HG03135 (cell line): ENCODE measurements around the gene MOXD1.

Experiments used
- ATAC-seq: cut with Tn5 transposase; IDR thresholded peaks from one replicate; pipeline ENCODE4 v1.9.1; 2021; ENCODE audit warnings: mild to moderate bottlenecking, moderate library complexity; ENCODE audit not compliant: unreplicated experiment

The MOXD1 gene

GRCh38 chr6:132400883-132401617 lies at the start of gene MOXD1:
Gene MOXD1, minus strand, starts transcription at chr6:132401475. Its CDS starts 49 bp downstream, at chr6:132401426.
- peak; percentile 50 for ATAC-seq

GRCh38 chr6:132446855-132447241 lies 45.6 kb upstream of the MOXD1 start:
- no peak for ATAC-seq

DNA sequence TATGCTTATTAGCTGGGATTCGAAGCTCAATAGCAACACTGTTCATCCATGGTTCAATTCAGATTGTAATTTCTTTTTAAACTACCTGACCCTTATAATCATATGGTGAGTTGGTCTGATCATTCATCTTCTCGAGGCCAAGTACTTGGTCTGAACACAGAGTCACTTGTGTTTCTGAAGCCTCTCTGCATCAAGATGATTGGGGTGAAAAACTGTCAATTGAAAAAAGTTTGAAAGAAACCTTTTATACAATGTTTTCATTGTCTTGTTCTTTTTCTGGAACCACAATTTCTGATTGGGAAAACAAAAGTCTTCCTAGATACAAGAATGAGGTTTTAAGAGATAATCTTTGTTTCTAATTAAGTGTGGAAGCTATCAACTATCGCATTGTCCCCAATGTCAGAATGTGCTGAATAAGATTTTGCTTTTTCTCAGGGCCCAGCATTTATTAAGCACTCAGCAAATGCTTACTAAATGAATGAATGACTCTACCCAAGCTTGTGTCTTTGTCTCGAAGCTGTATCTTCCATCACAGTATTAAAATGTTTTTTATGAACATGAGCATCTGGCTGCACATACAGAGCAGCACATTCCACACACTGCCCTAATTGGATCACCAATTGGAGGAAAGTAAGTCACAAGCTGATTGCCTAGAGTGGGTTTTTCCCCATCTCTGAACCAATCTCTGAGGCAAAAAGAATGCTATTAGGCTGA lies 45.0 kb upstream of the MOXD1 start:
- no peak for ATAC-seq

GRCh38 chr6:132445201-132445951 lies 44.1 kb upstream of the MOXD1 start:
- no peak for ATAC-seq

- no peak for ATAC-seq
These were observed 41.9 kb upstream of the MOXD1 start for GRCh38 chr6:132443206-132443605.

- no peak for ATAC-seq
These were observed 28.8 kb upstream of the MOXD1 start for GRCh38 chr6:132430110-132430509.

- ATAC-seq = no peak
These were observed 23.9 kb upstream of the MOXD1 start for GRCh38 chr6:132425176-132425575.

DNA sequence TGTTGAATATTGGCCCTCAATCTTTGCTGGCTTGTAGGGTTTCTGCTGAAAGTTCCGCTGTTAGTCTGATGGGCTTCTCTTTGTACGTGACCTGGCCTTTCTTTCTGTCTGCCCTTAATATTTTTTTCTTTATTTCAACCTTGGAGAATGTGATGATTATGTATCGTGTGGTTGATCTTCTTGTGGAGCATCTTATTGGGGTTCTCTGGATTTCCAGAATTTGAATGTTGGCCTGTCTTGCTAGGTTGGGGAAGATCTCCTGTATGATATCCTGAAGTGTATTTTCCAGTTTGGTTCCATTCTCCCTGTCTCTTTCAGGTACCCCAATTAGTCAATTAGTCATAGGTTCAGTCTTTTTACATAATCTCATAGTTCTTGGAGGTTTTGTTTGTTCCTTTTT lies 22.6 kb upstream of the MOXD1 start:
- no peak for ATAC-seq

DNA sequence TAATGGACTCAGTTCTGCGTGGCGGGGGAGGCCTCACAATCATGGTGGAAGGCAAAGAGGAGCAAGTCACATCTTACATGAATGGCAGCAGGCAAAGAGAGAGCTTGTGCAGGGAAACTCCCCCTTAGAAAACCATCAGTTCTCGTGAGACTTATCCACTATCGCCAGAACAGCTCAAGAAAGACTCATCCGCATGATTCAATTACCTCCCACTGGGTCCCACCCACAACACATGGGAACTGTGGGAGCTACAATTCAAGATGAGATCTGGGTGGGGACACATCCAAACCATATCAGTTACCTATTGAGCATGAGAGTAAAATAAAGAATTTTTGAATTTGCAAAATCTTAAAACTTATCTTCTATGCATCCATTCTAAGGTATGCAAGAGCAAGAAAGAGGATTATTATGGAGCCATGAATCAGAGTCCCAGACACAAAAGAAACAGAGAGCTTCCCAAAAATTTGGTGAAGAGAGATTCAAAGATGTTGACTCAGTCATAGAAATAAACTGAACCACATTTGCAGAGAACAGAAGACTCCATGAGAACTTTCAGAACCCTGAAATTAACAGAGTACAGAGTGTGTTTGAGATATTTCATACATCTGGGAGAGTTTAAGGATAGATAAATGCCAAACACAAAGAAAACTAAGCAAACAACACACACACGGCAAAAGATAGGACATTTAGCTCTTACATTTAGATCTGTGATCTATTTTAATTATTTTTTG lies 17.1 kb upstream of the MOXD1 start:
- no peak for ATAC-seq

GRCh38 chr6:132414761-132415160 lies 13.5 kb upstream of the MOXD1 start:
- ATAC-seq = no peak

DNA sequence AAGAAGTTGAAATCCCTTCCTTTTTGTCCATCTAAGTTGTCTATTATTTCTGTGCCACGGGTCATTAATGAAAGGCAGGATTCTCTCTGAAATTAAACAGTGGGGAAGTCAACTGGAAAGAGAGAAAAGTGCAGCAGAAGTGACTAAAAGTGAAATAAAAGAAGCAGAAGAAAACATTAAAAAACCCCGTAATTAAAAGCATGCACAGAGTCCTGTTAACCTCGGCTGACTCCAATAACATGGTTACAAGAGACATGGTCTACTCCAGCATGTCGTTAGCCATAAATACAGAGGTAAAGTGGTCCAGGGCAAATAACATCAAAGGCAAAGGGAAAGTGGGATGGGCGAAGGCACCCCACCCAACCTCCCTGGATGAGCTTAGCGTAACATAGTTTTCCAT lies 13.0 kb upstream of the MOXD1 start:
- no peak for ATAC-seq

- ATAC-seq = no peak
These were observed 12.2 kb upstream of the MOXD1 start for GRCh38 chr6:132413499-132413802.

DNA sequence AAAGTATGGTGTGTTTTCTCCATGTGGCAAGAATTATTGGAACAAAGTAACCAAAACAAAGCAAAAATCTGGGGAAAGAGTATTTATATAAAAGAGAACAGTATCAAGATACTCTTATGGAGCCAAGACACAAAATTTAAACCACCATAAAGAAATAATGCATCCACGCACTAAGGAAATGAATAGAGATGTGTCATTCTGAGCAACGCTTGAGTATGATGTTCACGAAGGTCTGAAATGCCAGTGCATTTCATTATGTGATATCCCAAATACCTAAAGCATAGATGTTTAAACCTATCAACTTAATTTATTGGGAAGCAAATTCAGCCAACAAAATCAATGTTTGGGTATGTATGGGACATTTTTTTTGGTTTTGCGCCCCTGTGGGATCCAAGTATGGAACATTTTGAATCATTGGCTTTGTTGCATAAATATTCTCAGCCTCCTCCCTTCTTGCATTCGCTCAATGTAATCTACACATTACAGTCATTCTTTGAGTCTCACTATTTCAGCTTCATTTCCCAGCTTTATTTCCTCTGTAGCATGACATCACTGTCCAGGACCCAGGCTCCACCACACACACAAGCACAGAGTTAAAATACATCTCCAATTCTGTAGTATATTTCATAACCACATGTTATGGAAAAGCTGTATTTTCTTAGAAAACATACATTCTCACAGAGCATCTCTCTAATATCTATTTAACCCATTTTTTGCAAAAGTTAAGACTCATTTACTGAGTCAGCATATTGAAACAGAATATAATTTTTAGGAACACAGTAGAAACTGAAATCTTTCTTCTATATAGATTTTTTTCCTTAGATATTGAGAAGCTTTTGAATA lies 11.6 kb upstream of the MOXD1 start:
- ATAC-seq = no peak

- no peak for ATAC-seq
These were observed 10.0 kb upstream of the MOXD1 start for GRCh38 chr6:132411296-132411695.

DNA sequence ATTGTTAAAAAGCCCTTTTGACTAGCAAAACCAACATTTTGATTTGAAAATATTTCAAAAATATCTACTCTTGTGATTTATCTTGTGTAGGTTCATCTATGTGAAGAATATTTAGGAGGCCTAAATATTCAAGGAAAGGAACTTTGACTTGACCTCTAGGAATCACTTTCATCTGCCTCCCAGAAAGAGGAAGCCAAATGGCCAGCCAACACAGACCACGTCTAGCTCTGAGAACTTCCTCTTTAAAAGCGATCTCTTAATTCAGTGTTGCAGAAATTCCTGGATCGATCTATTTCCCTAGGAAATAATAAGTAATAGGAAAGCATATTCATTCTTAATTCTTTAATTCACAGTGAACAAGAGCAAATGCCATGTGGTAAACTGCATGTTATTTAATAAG lies 9.6 kb upstream of the MOXD1 start:
- ATAC-seq = no peak

DNA sequence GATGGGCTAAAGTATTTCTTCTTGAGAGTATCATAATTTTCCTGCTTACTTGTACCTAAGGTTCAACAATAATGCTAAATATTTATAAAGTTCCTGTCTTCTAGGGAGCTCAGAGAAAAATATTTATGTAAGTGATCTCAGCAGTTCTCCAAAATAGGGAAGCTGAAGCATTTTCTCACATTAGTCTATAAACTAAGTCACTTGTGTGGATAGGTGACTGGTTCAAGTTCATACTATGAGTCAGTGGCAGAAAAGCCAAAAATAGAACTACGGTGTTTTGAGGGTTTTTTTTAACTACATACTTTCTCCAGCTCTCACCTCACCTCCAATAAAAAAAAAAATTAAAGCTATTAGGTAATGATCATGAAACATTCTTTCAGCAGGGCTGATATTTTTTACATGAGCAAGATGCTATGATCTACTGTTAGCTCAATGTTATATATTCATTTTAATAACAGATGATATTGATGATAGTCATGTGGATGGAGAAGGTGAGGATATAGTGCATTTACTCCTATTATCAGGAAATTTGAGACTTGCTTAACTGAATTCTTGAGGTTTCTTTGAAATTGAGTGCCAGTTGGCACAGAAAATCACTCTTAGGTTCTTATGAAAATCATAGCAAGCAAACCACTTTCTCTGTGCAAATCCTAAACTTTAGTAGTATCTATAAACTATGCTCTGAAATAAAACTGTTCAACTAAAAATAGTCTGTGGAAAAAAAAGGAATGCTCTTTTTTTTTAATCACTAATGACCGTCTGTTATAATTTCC lies 4.1 kb upstream of the MOXD1 start:
- ATAC-seq = peak; percentile 50

- ATAC-seq = peak; percentile 2
These were observed 3.5 kb upstream of the MOXD1 start for GRCh38 chr6:132404736-132405135.

DNA sequence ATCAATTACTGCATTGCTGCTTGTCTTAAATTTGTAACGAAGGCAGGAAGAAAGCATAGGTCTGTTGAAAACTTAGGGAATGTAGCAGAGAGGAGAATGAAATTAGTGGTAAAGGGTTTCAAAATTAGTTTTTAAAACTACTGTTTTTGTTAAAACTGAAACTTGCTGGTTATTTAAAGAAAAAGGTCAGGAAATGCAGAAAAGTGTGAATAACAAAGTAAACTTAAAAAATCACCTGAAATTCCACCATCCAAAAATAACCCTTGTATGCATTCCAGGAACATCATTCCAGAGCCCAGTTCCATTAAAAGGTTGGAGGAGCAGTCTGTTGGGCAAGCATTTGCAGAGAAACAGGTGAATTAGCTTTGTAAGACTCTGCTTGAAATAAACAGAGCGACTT lies 3.1 kb upstream of the MOXD1 start:
- no peak for ATAC-seq

DNA sequence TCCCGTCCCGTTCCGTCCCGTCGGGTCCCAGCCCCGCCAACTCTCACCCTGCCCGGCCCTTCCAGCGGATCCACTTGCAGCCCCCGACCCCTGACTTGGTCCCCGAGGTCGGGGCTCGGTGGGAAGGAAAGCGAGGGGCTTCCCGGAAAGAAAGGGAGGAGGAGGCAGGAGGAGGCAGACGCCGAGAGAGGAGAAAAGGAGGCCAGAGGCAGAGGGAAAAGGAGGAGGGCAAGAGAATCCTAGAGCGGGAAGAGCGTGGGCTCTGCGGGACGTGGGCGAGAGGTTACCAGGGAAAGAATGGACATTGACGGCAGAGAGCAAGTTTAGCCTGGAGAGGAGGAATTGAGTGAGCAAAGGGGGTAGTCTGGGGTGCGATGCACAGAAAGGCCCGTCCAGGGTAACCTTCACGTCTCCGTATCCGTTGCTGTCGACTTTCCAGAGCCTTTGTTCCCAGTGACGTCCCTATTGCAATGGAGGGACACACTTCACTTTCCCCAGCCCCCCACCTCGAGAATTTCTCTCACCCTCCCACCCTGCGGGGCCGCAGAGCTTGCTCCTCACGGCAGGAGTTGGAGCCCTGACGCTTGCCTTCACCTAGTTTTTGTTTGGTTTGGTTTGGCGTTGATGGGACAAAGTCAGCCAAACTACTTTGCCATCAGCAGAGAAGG lies 477 bp upstream of the MOXD1 start:
- ATAC-seq = no peak
